ENCODE measurements around the gene CFAP99. TPM values are rescaled to one million over a fixed set of nuclear protein-coding genes. Genes with fewer than 3 reads are reported as not detected.

The CFAP99 gene
- total and polyA plus RNA-seq, 2 of the 4 experiments (the other 2 are of a cell fraction), result not detected

GRCh38 chr4:2510351-2511259 is 91.8 kb downstream of the CFAP99 start:
- CTCF ChIA-PET, result interaction anchor here (0.5 kb wide), 1 partner anchor 18 kb away, joined by 3 read pairs; no protein-coding TSS in a partner anchor

More at GRCh38 chr4:2510351-2511259, 91.8 kb downstream of the CFAP99 start:
- H3K9ac ChIP-seq (ENCODE audit: low read depth, low read length), result no peak overlapping the region
- H4K91ac ChIP-seq (ENCODE audit: insufficient read depth, low read depth, low read length), result no peak overlapping the region
- DNase-seq (no peak), ATAC-seq (ENCODE audit: low read depth) (no peak)
- no peak overlapping the region for H2BK5ac ChIP-seq (ENCODE audit: low read depth, low read length, poor library complexity, severe bottlenecking)
- no peak overlapping the region for H2AK9ac ChIP-seq (replicated peaks; ENCODE audit: low read depth, low read length, poor library complexity)
- no peak overlapping the region for H3K14ac ChIP-seq (replicated peaks; ENCODE audit: low read depth, low read length)
- TF ChIP-seq POLR2A (IDR thresholded peaks at IDR 0.05; ENCODE audit: low read depth, low read length), result no peak
- POLR2A ChIA-PET (ENCODE audit: unreplicated experiment), result no interaction called here
- H3K4me1 ChIP-seq (ENCODE audit: control insufficient read depth, insufficient read depth, low read length), result no peaks in the 10 kb centered on the region
- H3K18ac ChIP-seq (ENCODE audit: low read depth, low read length), result no peak overlapping the region
- WGBS, 2 experiments (ENCODE audit: extremely low coverage in 2 of 2, insufficient read length in 1 of 2), result 100% methylated on average over 2 of the region's 13 CpGs; no CpG with 5 or more reads in 1 of the 2 experiments
- H2BK15ac ChIP-seq (ENCODE audit: low read depth, low read length), result no peak overlapping the region
- no peak overlapping the region for H3K4me3 ChIP-seq (ENCODE audit: insufficient read depth, low read depth, low read length)
- H3K4ac ChIP-seq (ENCODE audit: low read depth, low read length), result no peak overlapping the region
- in situ Hi-C loops (cut with MboI; ENCODE audit: low sequenced_read_pairs), result no loop called here
- peaks cover 3% of the 10 kb centered on the region; the same call in 1 of the 2 replicates for H3K9me1 ChIP-seq (ENCODE audit: insufficient read depth, low read length)
- H2AK5ac ChIP-seq (ENCODE audit: low read depth, low read length), result no peak overlapping the region
- H3K27me3 ChIP-seq (ENCODE audit: control insufficient read depth, insufficient read depth, low read length), result no peaks in the 10 kb centered on the region
- no peak overlapping the region for H3K23ac ChIP-seq (ENCODE audit: low read depth, low read length)
- dilution Hi-C loops (cut with HindIII; ENCODE audit: low sequenced_read_pairs, unreplicated experiment), result no loop called here
- H4K20me1 ChIP-seq (ENCODE audit: insufficient read depth, low read length), result peaks cover 30% of the 10 kb centered on the region
- H4K5ac ChIP-seq (ENCODE audit: low read depth, low read length), result no peak overlapping the region
- H2BK120ac ChIP-seq (ENCODE audit: low read depth, low read length), result no peak overlapping the region
- H4K8ac ChIP-seq (ENCODE audit: low read depth in 2 of 2, low read length in 2 of 2), result no peak overlapping the region
- no peak overlapping the region for H3K4me2 ChIP-seq (ENCODE audit: low read depth, low read length)
- peaks cover 32 to 68% of the 10 kb centered on the region in 2 experiments for H3K79me1 ChIP-seq (ENCODE audit: low read depth in 1 of 2, low read length in 2 of 2)
- BruUV-seq (replicated peaks), result no TSS peak
- intact Hi-C loops (cut with micrococcal nuclease), result no loop called here
- H3K56ac ChIP-seq (ENCODE audit: extremely low read depth, insufficient read depth, low read length), result no peak overlapping the region
- H2BK20ac ChIP-seq (ENCODE audit: low read depth, low read length), result no peak overlapping the region
- no peak overlapping the region for H2AFZ ChIP-seq (replicated peaks; ENCODE audit: low read length, poor library complexity)
- peaks cover 64% of the 10 kb centered on the region for H3K36me3 ChIP-seq (ENCODE audit: control insufficient read depth, insufficient read depth, low read length)
- H3K9me3 ChIP-seq (ENCODE audit: control insufficient read depth, insufficient read depth, low read length), result no peaks in the 10 kb centered on the region
- no peak overlapping the region for H3K27ac ChIP-seq (ENCODE audit: insufficient read depth, low read length)

Data from IMR-90 (cell line).